ENCODE data around the gene C16orf96.

DNA sequence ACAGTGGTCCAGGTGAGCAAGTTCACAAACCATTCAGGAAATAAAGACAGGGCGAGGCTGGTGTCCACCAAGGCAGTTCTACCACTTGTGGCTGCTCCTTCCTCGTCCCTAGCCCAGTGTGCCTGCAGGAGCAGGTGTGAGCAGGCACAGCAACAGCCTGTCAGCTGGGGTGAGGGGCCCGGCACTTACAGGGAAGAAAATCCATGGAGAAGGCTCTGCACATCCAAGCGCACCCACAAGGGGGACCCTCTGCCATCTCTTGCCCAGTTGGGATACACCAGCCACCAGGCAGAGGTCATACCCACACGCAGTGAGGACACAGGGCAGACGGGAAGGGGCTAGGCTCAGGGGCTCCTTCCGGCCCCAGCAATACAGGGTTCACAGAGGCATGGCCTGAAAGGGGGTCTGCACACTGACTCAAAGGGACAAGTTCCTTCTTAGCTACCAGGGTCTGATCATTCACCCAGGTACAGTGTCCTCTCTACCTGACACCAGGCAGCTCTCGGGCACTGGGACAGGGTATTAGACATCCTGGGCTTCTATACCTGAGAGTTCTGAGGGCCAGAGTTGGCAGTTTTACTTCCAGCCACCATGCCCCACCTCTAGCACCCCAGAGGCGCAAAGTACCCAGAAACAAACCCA is 44.6 kb upstream of the C16orf96 start:
- TF ChIP-seq, protein P1, sequence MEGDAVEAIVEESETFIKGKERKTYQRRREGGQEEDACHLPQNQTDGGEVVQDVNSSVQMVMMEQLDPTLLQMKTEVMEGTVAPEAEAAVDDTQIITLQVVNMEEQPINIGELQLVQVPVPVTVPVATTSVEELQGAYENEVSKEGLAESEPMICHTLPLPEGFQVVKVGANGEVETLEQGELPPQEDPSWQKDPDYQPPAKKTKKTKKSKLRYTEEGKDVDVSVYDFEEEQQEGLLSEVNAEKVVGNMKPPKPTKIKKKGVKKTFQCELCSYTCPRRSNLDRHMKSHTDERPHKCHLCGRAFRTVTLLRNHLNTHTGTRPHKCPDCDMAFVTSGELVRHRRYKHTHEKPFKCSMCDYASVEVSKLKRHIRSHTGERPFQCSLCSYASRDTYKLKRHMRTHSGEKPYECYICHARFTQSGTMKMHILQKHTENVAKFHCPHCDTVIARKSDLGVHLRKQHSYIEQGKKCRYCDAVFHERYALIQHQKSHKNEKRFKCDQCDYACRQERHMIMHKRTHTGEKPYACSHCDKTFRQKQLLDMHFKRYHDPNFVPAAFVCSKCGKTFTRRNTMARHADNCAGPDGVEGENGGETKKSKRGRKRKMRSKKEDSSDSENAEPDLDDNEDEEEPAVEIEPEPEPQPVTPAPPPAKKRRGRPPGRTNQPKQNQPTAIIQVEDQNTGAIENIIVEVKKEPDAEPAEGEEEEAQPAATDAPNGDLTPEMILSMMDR (IDR thresholded peaks at IDR 0.05; ENCODE audit: borderline replicate concordance, extremely low read depth, low read length, poor library complexity, severe bottlenecking): peak; percentile 58
- no peak for TF ChIP-seq EZH2 (IDR thresholded peaks at IDR 0.05; ENCODE audit: borderline replicate concordance, low read depth, low read length, severe bottlenecking)
